A673 (cell line): Measurements from ENCODE around the gene ZDHHC11B. TPM values are rescaled to one million over a fixed set of nuclear protein-coding genes. Genes with fewer than 3 reads are reported as not detected.
"Not testable (repeated sequence)": the region's sequence is repeated elsewhere in the genome, so short reads cannot be mapped to it uniquely, and the experiment has no call there.

ENCODE experiments used
- BruUV-seq: library from RNA; stranded (reverse); fragments of 400-500 nt; replicated peaks from 2 replicates; lab custom pipeline; 2021; lab: Mats Ljungman, UMichigan
- CTCF ChIA-PET: fragments of 300-600 bp; sonication (Branson Sonifier 250); formaldehyde crosslinking; loops from one replicate; lab custom pipeline; 2022; ENCODE audit warnings: antibody characterized with exemption; lab: Charles Lee
- POLR2A ChIA-PET: fragments of 300-600 bp; sonication (Branson Sonifier 250); formaldehyde crosslinking; loops from one replicate; lab custom pipeline; 2022; ENCODE audit warnings: antibody characterized with exemption; ENCODE audit not compliant: low non-redundant PET; lab: Charles Lee
- DNase-seq: peaks from one replicate; pipeline ENCODE4 v3.0.0-alpha.2; 2015; ENCODE audit warnings: low spot score
- H3K27ac ChIP-seq: fragments of 200-600 bp; sonication (generic); 2 replicates; pipeline ENCODE4 v1.5.1; 2016; ENCODE audit warnings: mixed run types, low read depth, mild to moderate bottlenecking, mixed read lengths, antibody characterized with exemption, low read length; ENCODE audit not compliant: poor library complexity, severe bottlenecking
- H3K27me3 ChIP-seq: fragments of 200-600 bp; sonication (generic); replicated peaks from 2 replicates; pipeline ENCODE4 v1.6.1; 2017; ENCODE audit warnings: mixed run types, low read depth, mild to moderate bottlenecking, mixed read lengths, antibody characterized with exemption, low read length; ENCODE audit not compliant: insufficient read depth, poor library complexity
- H3K36me3 ChIP-seq: fragments of 200-600 bp; sonication (generic); 2 replicates; pipeline ENCODE4 v1.6.1; 2016; ENCODE audit warnings: mixed run types, mild to moderate bottlenecking, mixed read lengths, antibody characterized with exemption, low read length; ENCODE audit not compliant: insufficient read depth, poor library complexity, severe bottlenecking
- H3K4me1 ChIP-seq: fragments of 200-600 bp; sonication (generic); 2 replicates; pipeline ENCODE4 v1.6.1; 2017; ENCODE audit warnings: mixed run types, mild to moderate bottlenecking, mixed read lengths, antibody characterized with exemption, low read length; ENCODE audit not compliant: insufficient read depth, poor library complexity, severe bottlenecking
- H3K4me3 ChIP-seq: fragments of 200-600 bp; sonication (generic); 2 replicates; pipeline ENCODE4 v1.5.1; 2016; ENCODE audit warnings: low read depth, mixed run types, mild to moderate bottlenecking, mixed read lengths, low read length; ENCODE audit not compliant: poor library complexity, severe bottlenecking
- H3K9me3 ChIP-seq: fragments of 200-600 bp; sonication (generic); 2 replicates; pipeline ENCODE4 v1.6.1; 2016; ENCODE audit warnings: mixed run types, low read depth, mild to moderate bottlenecking, mixed read lengths, antibody characterized with exemption, low read length; ENCODE audit not compliant: poor library complexity, severe bottlenecking
- CTCF ChIP-seq: fragments of 300-800, 200-600 bp; sonication (generic); conservative IDR thresholded peaks from 2 replicates; pipeline ENCODE4 v1.5.1; 2017; ENCODE audit warnings: low read depth, mild to moderate bottlenecking, antibody characterized with exemption, low read length, moderate library complexity, mixed read lengths
- EZH2 ChIP-seq: fragments of 200-600 bp; sonication (generic); IDR thresholded peaks from 2 replicates; pipeline ENCODE4 v1.6.1; 2017; ENCODE audit warnings: borderline replicate concordance, low read depth, mild to moderate bottlenecking, mixed read lengths, antibody characterized with exemption, low read length; ENCODE audit not compliant: poor library complexity, severe bottlenecking
- intact Hi-C: fragments of 100-400 bp; cut with micrococcal nuclease; formaldehyde crosslinking; loops from one replicate; pipeline ENCODE4 v1.10.0; 2022; ENCODE audit not compliant: unreplicated experiment
- total RNA-seq: library from RNA; stranded (reverse); gene quantifications from 2 replicates; pipeline ENCODE4 v1.2.3, GENCODE V29; 2021

ZDHHC11B gene
- total RNA-seq, 1 experiment from 2014 or later, result 1.3 TPM

- POLR2A ChIA-PET, result not testable (repeated sequence)
Measured at GRCh38 chr5:769485-770145, 14.9 kb downstream of the ZDHHC11B start.

GRCh38 chr5:766666-767431, 17.7 kb downstream of the ZDHHC11B start:
- H3K4me1 ChIP-seq, result no peaks in the 10 kb centered on the region
- BruUV-seq, result no TSS peak
- no peak overlapping the region for H3K27ac ChIP-seq
- TF ChIP-seq EZH2, result no peak
- no peak for TF ChIP-seq CTCF
- DNase-seq, result no peak
- ChIA-PET CTCF (no interaction called here), POLR2A (no interaction called here)
- H3K9me3 ChIP-seq, result no peaks in the 10 kb centered on the region
- intact Hi-C loops, result no loop called here
- H3K27me3 ChIP-seq, result no peaks in the 10 kb centered on the region
- H3K4me3 ChIP-seq, result no peak overlapping the region
- no peaks in the 10 kb centered on the region for H3K36me3 ChIP-seq

More at GRCh38 chr5:769485-770145, 14.9 kb downstream of the ZDHHC11B start:
- H3K27me3 ChIP-seq, H3K9me3 ChIP-seq, intact Hi-C loops, H3K36me3 ChIP-seq, DNase-seq, H3K27ac ChIP-seq, CTCF ChIA-PET, H3K4me3 ChIP-seq, H3K4me1 ChIP-seq, BruUV-seq: not testable (repeated sequence)

GRCh38 chr5:765948-766631, 18.4 kb downstream of the ZDHHC11B start:
- no TSS peak for BruUV-seq
- H3K9me3 ChIP-seq, result no peaks in the 10 kb centered on the region
- intact Hi-C loops, result no loop called here
- no peak overlapping the region for H3K27ac ChIP-seq
- ChIA-PET CTCF (no interaction called here), POLR2A (no interaction called here)
- H3K27me3 ChIP-seq, result no peaks in the 10 kb centered on the region
- no peaks in the 10 kb centered on the region for H3K36me3 ChIP-seq
- no peak overlapping the region for H3K4me3 ChIP-seq
- no peak for DNase-seq
- no peaks in the 10 kb centered on the region for H3K4me1 ChIP-seq
- TF ChIP-seq EZH2, result no peak

- no peaks in the 10 kb centered on the region for H3K27me3 ChIP-seq
- ChIA-PET POLR2A (no interaction called here), CTCF (no interaction called here)
- H3K36me3 ChIP-seq, result no peaks in the 10 kb centered on the region
- intact Hi-C loops, result no loop called here
- no TSS peak for BruUV-seq
- DNase-seq, result no peak
- H3K4me3 ChIP-seq, result no peak overlapping the region
- H3K9me3 ChIP-seq, result no peaks in the 10 kb centered on the region
- TF ChIP-seq EZH2 (no peak), CTCF (no peak)
- no peaks in the 10 kb centered on the region for H3K4me1 ChIP-seq
- H3K27ac ChIP-seq, result no peak overlapping the region
Measured at GRCh38 chr5:763998-764781, 20.3 kb downstream of the ZDHHC11B start.
